K562 (cell line): ENCODE data around the gene MFAP2.

Experiments used
- EGR1 ChIP-seq: fragments of 450-650 bp; conservative IDR thresholded peaks from 2 replicates; pipeline ENCODE4 v1.6.1; 2017; ENCODE audit warnings: mild to moderate bottlenecking
- KLF13 ChIP-seq: fragments of 450-650 bp; IDR thresholded peaks from 2 replicates; pipeline ENCODE4 v1.6.1; 2016; ENCODE audit warnings: missing genetic modification characterization, low read depth, mild to moderate bottlenecking, missing compliant biosample characterization, moderate library complexity, borderline replicate concordance
- NFYB ChIP-seq: IDR thresholded peaks from 2 replicates; pipeline ENCODE4 v1.6.1; 2011; ENCODE audit warnings: mild to moderate bottlenecking, moderate library complexity; ENCODE audit not compliant: insufficient read length; ENCODE audit errors: extremely low read depth
- POLR2A ChIP-seq: fragments of 450-650 bp; conservative IDR thresholded peaks from 2 replicates; pipeline ENCODE4 v1.6.1; 2016
- POLR2AphosphoS5 ChIP-seq: IDR thresholded peaks from 2 replicates; pipeline ENCODE4 v1.6.1; 2011; ENCODE audit warnings: mild to moderate bottlenecking, low read depth, low read length, moderate library complexity; ENCODE audit not compliant: control insufficient read depth, insufficient read depth
- ZBTB7A ChIP-seq: IDR thresholded peaks from 2 replicates; pipeline ENCODE4 v1.6.1; 2011; ENCODE audit warnings: low read depth, mild to moderate bottlenecking, low read length, moderate library complexity, borderline replicate concordance; ENCODE audit not compliant: control insufficient read depth
- TF ChIP-seq, protein P1 (sequence below): sonication (generic); formaldehyde crosslinking; IDR thresholded peaks from 2 replicates; pipeline ENCODE4 v1.9.0; 2022; ENCODE audit warnings: mild to moderate bottlenecking, missing genetic modification reagents
- TF ChIP-seq, protein P2 (sequence below): sonication (generic); formaldehyde crosslinking; IDR thresholded peaks from 2 replicates; pipeline ENCODE4 v1.5.0; 2020; ENCODE audit warnings: missing genetic modification reagents
- TF ChIP-seq, protein P3 (sequence below), 3 experiments: IDR thresholded peaks in 2 of 3; conservative IDR thresholded peaks in 1 of 3; 2 replicates each; pipeline ENCODE4 v1.5.1; 2011 to 2012; ENCODE audit warnings: low read length in 3 of 3, mild to moderate bottlenecking in 3 of 3, control low read depth in 2 of 3, improper control_type of control experiment in 1 of 3, inconsistent platforms in 1 of 3, low read depth in 1 of 3, mixed read lengths in 1 of 3, moderate library complexity in 1 of 3; ENCODE audit not compliant: insufficient read depth in 2 of 3

DNA sequence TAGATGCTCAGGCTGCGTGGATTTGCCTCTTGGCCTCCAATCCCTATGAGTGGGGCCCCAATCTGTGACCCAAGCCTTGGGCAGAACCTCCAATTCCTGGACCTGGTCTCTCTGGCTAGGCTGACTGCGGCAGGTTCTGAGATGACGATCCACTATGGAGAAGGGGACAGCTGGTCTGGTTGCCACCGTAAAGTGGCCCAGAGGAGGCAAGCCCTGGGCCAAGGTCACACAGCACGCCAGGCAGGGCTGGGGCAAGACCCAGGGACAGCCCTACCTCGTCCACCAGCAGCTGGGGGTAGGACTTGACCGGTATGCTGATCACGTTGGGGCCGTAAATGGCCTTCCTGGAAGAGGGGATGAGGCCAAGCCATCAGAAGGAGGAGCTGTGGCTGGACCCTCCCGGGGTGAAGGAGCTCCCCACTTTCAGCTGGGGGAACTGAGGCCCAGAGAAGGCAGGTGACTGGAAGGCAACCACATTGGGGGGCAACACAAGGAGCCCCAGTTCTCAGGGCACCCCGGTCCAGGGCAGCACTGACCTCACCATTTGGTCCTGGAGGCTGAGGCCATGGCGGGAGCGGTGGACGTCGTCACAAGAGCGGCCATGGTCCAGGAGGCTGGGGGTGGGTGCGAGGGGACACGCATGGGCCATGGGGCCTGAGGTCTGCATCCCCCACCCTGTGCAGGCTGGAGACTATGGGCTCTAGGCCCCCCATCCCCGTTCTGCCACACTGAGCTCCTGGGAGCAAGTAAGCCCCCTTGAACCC lies 21.5 kb upstream of the MFAP2 start:
- no peak for TF ChIP-seq POLR2A
- TF ChIP-seq, protein P1, sequence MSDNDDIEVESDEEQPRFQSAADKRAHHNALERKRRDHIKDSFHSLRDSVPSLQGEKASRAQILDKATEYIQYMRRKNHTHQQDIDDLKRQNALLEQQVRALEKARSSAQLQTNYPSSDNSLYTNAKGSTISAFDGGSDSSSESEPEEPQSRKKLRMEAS (CRISPR knock-in tag) = no peak
- no peak for TF ChIP-seq NFYB
- TF ChIP-seq, protein P2, sequence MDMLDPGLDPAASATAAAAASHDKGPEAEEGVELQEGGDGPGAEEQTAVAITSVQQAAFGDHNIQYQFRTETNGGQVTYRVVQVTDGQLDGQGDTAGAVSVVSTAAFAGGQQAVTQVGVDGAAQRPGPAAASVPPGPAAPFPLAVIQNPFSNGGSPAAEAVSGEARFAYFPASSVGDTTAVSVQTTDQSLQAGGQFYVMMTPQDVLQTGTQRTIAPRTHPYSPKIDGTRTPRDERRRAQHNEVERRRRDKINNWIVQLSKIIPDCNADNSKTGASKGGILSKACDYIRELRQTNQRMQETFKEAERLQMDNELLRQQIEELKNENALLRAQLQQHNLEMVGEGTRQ (CRISPR knock-in tag) = no peak
- no peak for TF ChIP-seq KLF13 (tag)
- TF ChIP-seq, protein P3, sequence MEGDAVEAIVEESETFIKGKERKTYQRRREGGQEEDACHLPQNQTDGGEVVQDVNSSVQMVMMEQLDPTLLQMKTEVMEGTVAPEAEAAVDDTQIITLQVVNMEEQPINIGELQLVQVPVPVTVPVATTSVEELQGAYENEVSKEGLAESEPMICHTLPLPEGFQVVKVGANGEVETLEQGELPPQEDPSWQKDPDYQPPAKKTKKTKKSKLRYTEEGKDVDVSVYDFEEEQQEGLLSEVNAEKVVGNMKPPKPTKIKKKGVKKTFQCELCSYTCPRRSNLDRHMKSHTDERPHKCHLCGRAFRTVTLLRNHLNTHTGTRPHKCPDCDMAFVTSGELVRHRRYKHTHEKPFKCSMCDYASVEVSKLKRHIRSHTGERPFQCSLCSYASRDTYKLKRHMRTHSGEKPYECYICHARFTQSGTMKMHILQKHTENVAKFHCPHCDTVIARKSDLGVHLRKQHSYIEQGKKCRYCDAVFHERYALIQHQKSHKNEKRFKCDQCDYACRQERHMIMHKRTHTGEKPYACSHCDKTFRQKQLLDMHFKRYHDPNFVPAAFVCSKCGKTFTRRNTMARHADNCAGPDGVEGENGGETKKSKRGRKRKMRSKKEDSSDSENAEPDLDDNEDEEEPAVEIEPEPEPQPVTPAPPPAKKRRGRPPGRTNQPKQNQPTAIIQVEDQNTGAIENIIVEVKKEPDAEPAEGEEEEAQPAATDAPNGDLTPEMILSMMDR (IDR thresholded peaks at IDR 0.05 in 2 of 3, conservative IDR thresholded peaks at IDR 0.05 in 1 of 3; ENCODE audit: insufficient read depth in 2 of 3, low read depth in 1 of 3, low read length in 3 of 3) = no peak
- TF ChIP-seq ZBTB7A = no peak
- no peak for TF ChIP-seq EGR1
- TF ChIP-seq POLR2AphosphoS5 = no peak
